Middle frontal gyrus (tissue), 1 donor: ENCODE measurements around the gene DACH1.

Source experiments
- DNase-seq: peaks from one replicate; pipeline ENCODE4 v3.0.0-alpha.2; 2015; ENCODE audit warnings: low spot score; ENCODE audit errors: extremely low spot score

DACH1 gene

DNA sequence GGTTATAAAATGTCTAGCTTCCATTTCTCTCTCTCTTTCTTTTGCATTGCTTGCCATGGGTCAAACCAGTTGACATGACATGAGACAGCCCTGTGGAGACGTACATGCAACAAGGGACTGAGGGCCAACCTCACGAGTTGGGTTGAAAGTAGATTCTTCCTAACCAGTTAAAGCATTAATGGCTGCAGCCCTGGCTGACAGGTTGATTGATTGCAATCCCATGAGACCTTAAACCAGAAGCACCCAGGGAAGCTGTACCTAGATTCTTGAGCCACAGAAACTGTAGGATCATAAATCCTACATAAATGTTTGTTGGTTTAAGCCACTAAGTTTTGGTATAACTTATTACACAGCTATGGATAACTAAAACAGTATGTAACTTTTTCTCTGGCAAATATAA, 373.8 kb downstream of the DACH1 start:
- DNase-seq, result no peak

DNA sequence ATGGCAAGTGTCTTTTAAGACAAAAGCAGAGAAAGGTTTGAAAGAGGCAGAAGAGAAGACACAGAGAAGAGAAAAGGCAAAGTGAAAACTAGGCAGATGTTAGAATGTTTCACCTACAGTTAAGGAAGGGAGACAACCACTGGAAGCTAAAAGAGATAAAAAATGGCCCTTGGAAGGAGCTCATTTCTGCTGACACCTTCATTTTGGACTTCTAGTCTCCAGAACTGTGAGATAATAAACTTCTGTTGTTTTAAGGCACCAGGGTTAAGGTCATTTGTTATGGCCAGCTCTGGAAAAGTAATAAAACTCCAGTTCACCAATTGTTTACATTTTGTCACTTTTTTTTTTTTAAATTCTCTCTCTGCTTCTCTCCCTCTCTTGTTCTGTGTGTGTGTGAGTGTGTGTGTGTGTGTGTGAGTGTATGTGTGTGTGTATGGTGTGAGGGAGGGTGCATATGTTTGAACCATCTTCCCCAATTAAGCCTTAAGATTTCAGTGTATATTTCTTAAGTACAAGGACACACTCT, 374.6 kb downstream of the DACH1 start:
- DNase-seq, result no peak

DNA sequence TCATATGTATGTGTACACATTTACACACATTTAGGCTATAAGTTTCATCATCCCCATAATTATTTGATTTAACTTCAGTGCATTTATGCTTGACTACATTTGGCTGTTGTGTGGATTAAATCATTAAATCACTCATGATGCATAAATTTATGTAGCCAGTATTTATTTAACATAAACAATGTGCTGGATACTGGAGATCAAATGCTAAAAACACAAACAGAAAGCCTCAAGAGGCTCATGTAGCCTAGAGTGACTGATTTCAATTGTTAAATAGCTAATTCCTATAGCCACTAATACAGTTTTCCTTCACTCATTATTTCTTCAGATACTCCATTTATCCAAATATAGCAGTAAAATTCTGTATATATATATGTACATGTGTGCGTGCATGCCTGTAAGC, 376.0 kb downstream of the DACH1 start:
- no peak for DNase-seq

DNA sequence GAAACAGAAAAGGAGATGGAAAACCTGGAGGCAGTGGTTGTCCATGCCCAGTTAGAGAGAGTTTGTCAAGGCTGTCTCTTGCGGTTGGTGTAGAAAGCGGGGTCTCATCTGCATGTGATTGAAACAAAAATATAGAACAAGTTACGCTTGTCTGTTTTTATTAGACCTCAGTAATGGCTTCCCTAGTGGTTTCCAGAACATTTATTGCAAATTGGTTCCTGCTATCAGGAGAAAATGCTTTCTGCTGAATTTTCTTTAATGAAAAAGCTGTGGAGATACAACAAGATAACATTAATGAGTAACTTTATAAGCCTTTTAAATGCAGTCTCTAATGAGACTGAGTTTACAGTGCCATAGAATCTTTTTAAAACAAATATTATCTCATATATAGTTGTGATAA, 378.0 kb downstream of the DACH1 start:
- no peak for DNase-seq

DNA sequence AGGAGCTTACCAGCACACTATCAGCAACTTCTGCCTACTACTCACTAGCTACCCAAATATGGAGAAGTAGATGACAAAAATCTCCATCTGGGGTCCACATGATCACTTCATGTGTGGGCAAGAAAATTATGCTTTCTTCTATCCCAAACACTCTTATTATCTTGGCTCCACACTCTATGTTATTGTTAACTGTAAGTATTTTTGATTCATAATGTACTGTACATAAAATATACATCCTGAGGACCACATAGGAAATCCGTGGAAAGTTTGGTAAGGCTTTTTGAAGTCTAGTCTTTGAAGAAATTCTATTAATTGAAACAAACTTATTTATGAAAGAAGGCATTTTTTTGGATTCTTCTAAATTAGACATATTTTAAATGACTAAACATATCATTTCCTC, 378.8 kb downstream of the DACH1 start:
- DNase-seq, result no peak

- no peak for DNase-seq
Measured at GRCh38 chr13:71485913-71486312, 381.1 kb downstream of the DACH1 start.

DNA sequence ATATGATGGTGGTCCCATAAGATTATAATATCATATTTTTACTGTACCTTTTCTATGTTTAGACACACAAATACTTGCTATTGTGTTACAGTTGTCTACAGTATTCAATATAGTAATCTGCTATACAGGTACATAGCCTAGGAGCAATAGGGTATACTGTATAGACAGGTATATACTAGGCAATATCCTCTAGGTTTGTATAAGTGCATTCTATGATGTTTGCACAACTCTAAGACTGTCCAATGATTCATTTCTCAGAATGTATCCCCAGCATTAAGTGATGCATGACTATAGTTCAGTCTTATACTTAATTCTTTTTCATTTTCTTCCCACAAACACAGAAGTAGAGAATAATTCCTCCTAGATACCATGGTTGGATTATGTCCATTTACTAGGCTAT, 383.3 kb downstream of the DACH1 start:
- DNase-seq, result no peak

DNA sequence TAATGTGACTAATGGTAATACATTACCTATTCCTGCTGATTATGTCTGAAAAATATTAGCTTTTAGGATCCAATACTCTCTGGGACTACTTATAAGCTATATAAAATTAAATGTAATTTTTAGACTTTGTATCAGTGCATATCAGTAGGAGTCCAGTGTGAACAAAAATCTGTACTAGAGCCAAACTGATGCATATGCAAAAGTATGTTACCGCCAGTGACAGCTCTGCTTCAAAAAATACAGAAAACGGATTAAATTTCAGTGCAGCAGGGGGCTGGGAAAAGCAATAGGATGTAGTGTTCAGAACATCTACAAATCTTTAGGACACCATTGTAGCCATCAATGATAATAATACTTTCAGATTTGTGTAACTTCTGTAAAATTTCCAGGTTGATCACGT, 385.5 kb downstream of the DACH1 start:
- DNase-seq, result no peak

GRCh38 chr13:71481046-71481445, 386.0 kb downstream of the DACH1 start:
- no peak for DNase-seq

DNA sequence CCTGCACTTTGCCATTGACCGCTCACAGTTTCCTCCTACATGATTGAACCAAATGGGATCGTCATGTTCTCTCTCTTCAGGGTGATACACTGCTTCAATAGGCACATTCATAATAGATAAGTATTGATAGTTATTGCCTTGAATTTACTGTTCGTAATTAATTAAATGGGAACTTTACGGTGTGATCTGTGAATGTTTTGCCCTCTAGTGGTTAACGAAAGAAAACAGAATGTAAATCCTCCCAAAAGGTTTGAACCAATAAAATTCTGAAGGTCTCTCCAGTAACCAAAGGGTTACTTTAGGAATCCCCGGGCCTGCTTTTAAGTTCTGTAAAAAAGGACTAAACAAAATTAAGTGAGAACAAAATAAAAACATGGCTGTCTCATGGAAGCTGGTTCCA, 389.3 kb downstream of the DACH1 start:
- DNase-seq, result no peak

DNA sequence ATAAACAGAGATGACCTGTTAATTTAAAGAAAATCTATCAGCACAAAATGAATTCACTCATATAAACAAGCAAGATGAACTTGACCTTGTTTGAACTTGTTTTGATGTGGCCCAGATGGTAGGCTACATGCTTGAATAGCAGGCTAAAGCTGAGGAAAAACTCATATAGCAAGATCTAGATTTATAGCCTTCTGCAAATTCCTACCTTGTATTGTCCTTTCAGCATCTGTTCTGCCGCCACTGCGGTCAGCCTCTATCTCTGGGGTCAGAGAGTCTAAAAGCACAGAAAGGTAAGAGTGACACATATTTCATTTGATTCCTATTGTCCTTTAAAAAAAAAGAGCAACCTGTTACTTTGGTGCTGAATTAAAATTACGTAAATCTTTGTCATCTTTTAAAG, 392.1 kb downstream of the DACH1 start:
- no peak for DNase-seq

GRCh38 chr13:71469626-71470025, 397.4 kb downstream of the DACH1 start:
- no peak for DNase-seq

- DNase-seq, result no peak
Measured at GRCh38 chr13:71464686-71465085, 402.3 kb downstream of the DACH1 start.

DNA sequence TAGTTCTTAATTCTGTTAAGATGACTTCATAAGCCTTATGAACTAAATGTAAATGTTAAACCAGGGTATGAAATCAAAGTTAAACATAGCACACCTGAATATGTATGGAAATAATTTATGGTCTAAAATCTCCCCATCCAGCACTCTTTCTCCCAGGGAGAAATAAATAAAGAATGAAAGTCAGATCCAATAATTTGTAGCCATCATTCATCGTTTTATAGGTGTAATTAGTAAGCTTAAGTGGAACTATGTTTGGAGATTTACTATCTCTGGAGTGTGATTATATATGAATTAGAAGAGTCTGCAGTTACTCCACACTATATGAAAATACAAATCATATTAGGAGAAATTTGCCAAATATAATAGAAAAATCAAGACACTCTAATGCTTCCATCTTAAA, 405.1 kb downstream of the DACH1 start:
- DNase-seq, result no peak

DNA sequence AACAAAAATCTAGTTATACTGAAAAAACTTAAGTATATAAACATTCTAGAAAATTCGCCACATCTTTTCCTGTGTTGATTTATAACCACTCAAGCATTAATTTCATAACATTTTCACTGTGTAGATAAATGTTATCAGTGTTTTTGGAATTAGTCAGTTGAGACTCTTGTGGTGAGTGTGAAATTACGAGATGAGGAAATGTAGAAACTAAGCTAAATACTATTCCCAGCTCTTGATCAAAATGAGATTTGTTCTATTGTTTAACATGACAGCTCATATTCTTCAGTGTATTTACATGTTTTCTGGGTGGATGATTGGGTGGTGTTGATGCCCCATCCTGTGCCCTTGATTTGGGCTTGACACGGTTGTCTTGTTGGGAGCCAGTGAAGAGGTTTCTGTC, 406.8 kb downstream of the DACH1 start:
- no peak for DNase-seq

DNA sequence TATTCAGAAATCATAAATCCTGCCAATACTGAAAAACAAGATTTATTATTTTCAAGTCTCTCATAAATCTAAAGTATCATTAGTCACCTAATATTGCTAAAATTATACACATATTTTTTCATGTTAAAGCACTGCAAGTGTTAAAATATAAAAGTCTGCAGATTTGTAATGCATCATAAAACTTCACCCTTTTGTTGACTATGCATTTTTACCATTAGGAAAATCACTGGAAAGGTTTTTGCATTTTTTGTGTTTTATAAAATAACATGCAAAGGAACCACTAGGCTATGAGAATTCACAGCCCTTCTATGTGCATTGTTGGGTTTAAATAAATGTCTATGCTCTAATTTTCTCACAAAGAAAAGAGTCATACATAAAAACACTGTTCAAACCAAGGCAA, 407.3 kb downstream of the DACH1 start:
- no peak for DNase-seq

DNA sequence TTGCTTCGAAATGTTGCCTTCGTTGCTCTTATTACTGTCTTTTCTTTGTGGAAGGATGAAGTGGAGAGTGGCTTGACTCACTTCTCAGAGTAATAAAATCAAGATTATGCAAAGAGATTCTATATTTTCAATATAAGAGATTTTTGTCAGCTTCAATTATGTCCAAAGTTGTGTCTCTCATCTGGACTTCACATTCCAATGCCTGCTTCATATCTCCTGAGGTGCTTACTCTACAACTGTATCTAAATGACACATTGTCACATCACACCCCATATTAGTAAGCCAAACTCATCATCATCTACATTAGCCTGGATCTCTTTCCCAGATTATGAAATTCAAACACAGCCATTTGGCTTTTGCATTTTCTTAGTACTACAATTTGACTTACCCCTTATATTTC, 409.4 kb downstream of the DACH1 start:
- no peak for DNase-seq

GRCh38 chr13:71456136-71456535, 410.9 kb downstream of the DACH1 start:
- no peak for DNase-seq

GRCh38 chr13:71454509-71454908, 412.5 kb downstream of the DACH1 start:
- no peak for DNase-seq

DNA sequence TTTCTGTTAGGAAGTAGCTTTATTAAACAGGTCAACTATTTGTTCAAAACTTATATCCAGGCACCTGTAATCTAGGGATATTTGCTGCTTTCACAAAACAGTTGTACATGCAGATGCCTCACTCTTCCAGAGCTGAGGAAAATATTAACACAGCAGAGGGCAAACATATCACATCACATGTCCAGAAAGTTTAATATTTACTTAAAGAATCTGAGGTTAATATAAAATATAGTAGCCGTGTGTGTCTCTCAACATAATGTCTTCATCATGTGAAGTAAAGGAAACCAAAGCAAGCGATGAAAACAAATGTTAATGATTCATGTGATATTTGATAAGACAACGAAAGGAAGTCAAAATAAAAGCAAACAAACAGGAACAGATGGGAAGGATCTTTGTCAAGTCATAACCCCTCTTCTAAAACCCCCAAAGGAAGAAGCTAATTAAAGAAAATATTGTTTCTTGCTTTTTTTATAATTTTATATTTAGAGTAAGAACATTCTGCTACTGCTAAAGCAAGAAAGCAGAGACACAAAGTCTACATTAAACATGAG, 418.8 kb downstream of the DACH1 start:
- no peak for DNase-seq

GRCh38 chr13:71437704-71438103, 429.3 kb downstream of the DACH1 start:
- DNase-seq, result no peak

DNA sequence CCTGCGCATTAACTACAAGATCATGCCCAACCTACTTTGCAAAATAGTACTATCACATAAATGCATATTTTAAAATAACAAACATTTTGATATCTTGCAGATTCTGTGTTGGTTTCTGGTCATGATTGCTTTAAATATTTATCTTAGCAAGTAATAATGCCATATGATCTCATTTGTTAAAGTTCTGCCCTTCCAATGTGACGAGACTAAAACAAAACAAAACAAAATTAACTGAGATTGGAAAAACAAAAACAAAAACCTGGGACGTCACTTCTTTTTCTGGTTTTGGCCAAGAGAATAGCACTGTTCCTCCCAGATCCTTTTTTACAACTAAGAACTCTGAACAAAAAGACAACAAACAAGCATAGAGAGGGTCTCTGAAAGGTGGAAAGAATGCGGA, 436.3 kb downstream of the DACH1 start:
- no peak for DNase-seq

DNA sequence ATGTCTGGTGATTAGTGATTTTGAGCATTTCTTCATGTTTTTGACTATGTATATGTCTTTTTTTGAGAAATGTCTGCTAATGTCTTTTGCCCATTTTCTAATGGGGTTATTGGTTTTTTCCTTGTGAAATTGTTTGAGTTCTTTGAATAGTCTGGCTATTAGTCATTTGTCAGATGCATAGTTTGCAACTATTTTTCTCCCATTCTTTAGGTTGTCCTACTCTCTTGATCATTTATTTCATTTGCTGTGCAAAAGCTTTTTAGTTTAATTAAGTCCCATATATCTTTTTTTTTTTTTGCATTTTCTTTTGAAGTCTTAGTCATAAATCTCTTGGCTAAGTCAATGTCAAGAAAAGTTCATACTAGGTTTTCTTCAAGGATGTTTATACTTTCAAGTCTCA, 449.8 kb downstream of the DACH1 start:
- no peak for DNase-seq

DNA sequence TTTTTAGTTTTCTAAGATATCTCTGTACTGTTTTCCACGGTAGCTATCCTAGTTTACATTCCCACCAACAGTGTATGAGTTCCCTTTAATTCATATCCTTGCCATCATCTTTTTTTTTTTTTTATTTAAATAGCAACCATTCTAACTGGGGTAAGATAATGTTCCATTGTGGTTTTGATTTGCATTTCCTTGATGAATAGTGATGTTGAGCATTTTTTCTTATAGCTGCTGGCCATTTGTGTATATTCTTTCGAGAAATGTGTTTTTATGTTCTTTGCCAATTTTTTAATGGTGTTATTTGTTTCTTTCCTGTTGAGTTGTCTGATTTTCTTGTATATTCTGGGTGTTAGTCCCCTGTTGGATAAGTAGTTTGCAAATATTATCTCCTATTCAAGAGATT, 454.8 kb downstream of the DACH1 start:
- DNase-seq, result no peak
